ENCODE results near the gene CACNA1C. TPM values are rescaled to one million over a fixed set of nuclear protein-coding genes. Genes with fewer than 3 reads are reported as not detected.

The CACNA1C gene
- total RNA-seq (2022; extraction: Qiagen RNA extraction; ENCODE audit: low read depth) = 0.03 to 0.05 TPM (median 0.03 TPM) in 3 of 5 replicates, not detected in the others

DNA sequence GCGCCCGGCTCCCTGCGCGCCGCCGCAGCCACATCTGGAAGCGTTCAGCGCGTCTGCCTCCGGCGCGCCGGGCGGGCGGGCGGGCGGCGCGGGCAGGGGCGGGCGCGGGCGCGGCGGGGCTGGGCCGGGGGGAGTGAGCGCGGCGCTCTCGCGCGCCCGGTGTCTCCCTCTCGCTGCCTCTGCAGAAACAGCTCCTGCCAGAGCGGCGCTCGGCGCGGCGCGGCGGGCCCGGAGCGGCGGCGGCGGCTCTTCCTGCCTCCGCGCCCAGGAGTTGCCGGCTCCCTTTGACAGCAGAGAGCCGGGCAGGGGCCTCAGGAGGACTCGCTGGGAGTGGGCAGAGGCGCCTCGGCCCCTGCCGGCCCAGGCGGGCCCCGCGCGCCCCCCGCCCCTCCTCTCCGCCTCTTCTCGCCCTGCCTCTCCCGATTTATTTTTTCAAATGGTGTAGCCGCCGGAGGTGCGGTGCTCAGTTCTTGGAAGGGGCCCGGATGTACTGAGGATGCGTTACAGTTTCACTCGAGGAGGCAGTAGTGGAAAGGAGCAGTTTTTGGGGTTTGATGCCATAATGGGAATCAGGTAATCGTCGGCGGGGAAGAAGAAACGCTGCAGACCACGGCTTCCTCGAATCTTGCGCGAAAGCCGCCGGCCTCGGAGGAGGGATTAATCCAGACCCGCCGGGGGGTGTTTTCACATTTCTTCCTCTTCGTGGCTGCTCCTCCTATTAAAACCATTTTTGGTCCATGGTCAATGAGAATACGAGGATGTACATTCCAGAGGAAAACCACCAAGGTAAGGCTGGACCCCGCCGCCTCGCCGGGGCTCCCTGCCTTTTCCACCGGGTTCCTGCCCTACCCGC lies at the start of gene CACNA1C:
CACNA1C (plus strand) TSS at position 162 of the 853 bp plus-strand sequence; CDS start at position 738, 576 bp downstream.

DNA sequence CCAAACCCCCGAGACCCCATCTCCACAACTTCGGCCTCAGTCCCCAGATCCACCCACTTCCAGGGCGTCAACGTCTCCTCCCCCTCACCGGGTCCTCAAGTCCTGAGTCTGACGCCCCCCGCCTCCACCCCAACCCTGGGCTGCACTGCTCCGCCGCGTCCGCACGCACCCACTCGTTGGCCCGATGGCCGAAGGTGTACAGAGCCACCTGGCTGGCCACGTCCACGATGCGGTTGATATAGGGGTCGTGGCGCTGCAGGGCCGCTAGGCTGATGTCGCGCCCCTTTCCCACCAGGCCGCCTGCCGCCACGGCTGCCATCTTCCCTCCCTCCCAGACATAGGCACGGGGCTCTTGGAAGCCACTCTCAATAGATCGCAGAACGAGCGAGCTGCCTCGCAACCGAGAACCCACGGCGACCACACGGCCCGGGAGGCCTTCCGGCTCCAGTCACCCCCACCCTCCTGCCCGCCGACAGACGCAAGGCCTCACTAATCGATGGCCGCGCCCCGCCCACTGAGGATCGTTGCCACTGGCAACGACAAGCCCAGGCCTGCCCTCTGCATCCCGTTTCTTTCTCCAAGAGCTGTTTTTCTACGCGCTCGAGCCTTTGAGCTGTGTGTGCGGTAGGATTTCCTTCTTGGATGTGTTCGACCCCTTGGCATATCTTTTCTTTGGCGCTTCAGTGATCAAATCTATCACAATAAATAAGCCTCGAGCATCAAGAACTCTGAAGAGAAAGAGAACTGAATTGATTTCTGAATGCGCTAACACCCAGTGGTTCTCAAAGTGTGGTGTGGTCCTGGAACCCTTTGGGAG lies 48.5 kb upstream of the CACNA1C start, which contains the start of gene DCP1B:
DCP1B (minus strand) TSS at position 345 of the 817 bp plus-strand sequence; CDS start at position 319, 26 bp downstream.

Other genes starting within 250 kb of the CACNA1C start
- 0.03 to 0.05 TPM in 2 of 5 replicates, not detected in the others for gene LRTM2, start 232.4 kb upstream of the CACNA1C start, total RNA-seq (2022; extraction: Qiagen RNA extraction; ENCODE audit: low read depth)
- not detected in 5 replicates for gene CACNA2D4, start 134.3 kb upstream of the CACNA1C start, total RNA-seq (2022; extraction: Qiagen RNA extraction; ENCODE audit: low read depth)
- gene DCP1B, start 48.5 kb upstream of the CACNA1C start, total RNA-seq (2022; extraction: Qiagen RNA extraction; ENCODE audit: low read depth) = 7.0 to 8.8 TPM (median 7.7 TPM) in 5 replicates

All from A549 treated with GW870086 at 1 μM for 4 hours (cell line).